HEK293 (cell line): ENCODE results near the gene FGFR3.
"Not testable (repeated sequence)": the region's sequence is repeated elsewhere in the genome, so short reads cannot be mapped to it uniquely, and the experiment has no call there.

ENCODE experiments used
- CTCF ChIA-PET: fragments of 350-600 bp; formaldehyde crosslinking; extraction: SDS; loops from one replicate; lab custom pipeline; 2021; ENCODE audit warnings: antibody characterized with exemption; lab: Yijun Ruan, JAX
- POLR2A ChIA-PET: fragments of 300-600 bp; formaldehyde crosslinking; extraction: SDS; loops from one replicate; lab custom pipeline; 2020; ENCODE audit warnings: antibody characterized with exemption, inconsistent platforms; lab: Yijun Ruan, JAX
- H3K27ac ChIP-seq: fragments of 200-500 bp; sonication (Bioruptor generic); 2 replicates; pipeline ENCODE4 v1.5.1; 2014; ENCODE audit warnings: low read depth, low read length, control low read depth, inconsistent platforms; ENCODE audit errors: extremely low read depth
- H3K36me3 ChIP-seq, 2 experiments: fragments of 200-500 bp in 1 of 2; sonication (Bioruptor generic) in 1 of 2; 1 replicate in 1 of 2; 2 replicates in 1 of 2; pipeline ENCODE4 v1.5.1; 2014 to 2017; ENCODE audit warnings: inconsistent platforms in 2 of 2, low read length in 2 of 2; ENCODE audit not compliant: control insufficient read depth in 2 of 2, insufficient read depth in 1 of 2
- H3K4me1 ChIP-seq: fragments of 200-500 bp; sonication (Bioruptor generic); 2 replicates; pipeline ENCODE4 v1.5.1; 2014; ENCODE audit warnings: mild to moderate bottlenecking, low read length, inconsistent platforms; ENCODE audit not compliant: control insufficient read depth, insufficient read depth
- H3K4me3 ChIP-seq: 2 replicates; pipeline ENCODE4 v1.5.1; 2011; ENCODE audit warnings: low read depth, mild to moderate bottlenecking, control low read depth, low read length, moderate library complexity
- H3K9me3 ChIP-seq: fragments of 200-500 bp; sonication (Bioruptor generic); 2 replicates; pipeline ENCODE4 v1.5.1; 2014; ENCODE audit warnings: low read depth, low read length, inconsistent platforms; ENCODE audit not compliant: control insufficient read depth, insufficient read depth
- KLF7 ChIP-seq: fragments of 450-650 bp; formaldehyde crosslinking; IDR thresholded peaks from 2 replicates; pipeline ENCODE4 v1.5.1; 2016; ENCODE audit warnings: missing biosample characterization, missing genetic modification characterization, borderline replicate concordance
- ZBTB21 ChIP-seq: fragments of 450-650 bp; formaldehyde crosslinking; IDR thresholded peaks from 2 replicates; pipeline ENCODE4 v1.5.1; 2017; ENCODE audit warnings: missing biosample characterization, missing genetic modification characterization
- ZBTB44 ChIP-seq: fragments of 450-650 bp; IDR thresholded peaks from 2 replicates; pipeline ENCODE4 v1.5.1; 2018; ENCODE audit warnings: missing biosample characterization, mild to moderate bottlenecking, missing genetic modification characterization
- ZNF121 ChIP-seq: fragments of 450-650 bp; formaldehyde crosslinking; IDR thresholded peaks from 2 replicates; pipeline ENCODE4 v1.5.1; 2016; ENCODE audit warnings: missing biosample characterization, missing genetic modification characterization
- ZNF138 ChIP-seq: fragments of 450-650 bp; formaldehyde crosslinking; IDR thresholded peaks from 2 replicates; pipeline ENCODE4 v1.5.1; 2016; ENCODE audit warnings: missing biosample characterization, missing genetic modification characterization, borderline replicate concordance
- ZNF148 ChIP-seq: fragments of 450-650 bp; formaldehyde crosslinking; IDR thresholded peaks from 2 replicates; pipeline ENCODE4 v1.5.0; 2017; ENCODE audit warnings: missing biosample characterization, missing genetic modification characterization, borderline replicate concordance
- ZNF155 ChIP-seq: fragments of 450-650 bp; formaldehyde crosslinking; IDR thresholded peaks from 2 replicates; pipeline ENCODE4 v1.5.1; 2016; ENCODE audit warnings: missing biosample characterization, missing genetic modification characterization
- ZNF169 ChIP-seq: fragments of 450-650 bp; formaldehyde crosslinking; IDR thresholded peaks from 2 replicates; pipeline ENCODE4 v1.5.1; 2016; ENCODE audit warnings: missing biosample characterization, missing genetic modification characterization
- ZNF18 ChIP-seq: fragments of 450-650 bp; formaldehyde crosslinking; IDR thresholded peaks from 2 replicates; pipeline ENCODE4 v1.5.1; 2016; ENCODE audit warnings: missing biosample characterization, missing genetic modification characterization
- ZNF211 ChIP-seq: fragments of 450-650 bp; formaldehyde crosslinking; IDR thresholded peaks from 2 replicates; pipeline ENCODE4 v1.5.1; 2016; ENCODE audit warnings: low read depth, missing biosample characterization, missing genetic modification characterization
- ZNF26 ChIP-seq: fragments of 450-650 bp; formaldehyde crosslinking; IDR thresholded peaks from 2 replicates; pipeline ENCODE4 v1.5.1; 2016; ENCODE audit warnings: missing biosample characterization, missing genetic modification characterization
- ZNF311 ChIP-seq: fragments of 450-650 bp; formaldehyde crosslinking; IDR thresholded peaks from 2 replicates; pipeline ENCODE4 v1.5.1; 2017; ENCODE audit warnings: missing biosample characterization, missing genetic modification characterization, borderline replicate concordance
- ZNF335 ChIP-seq: fragments of 450-650 bp; formaldehyde crosslinking; conservative IDR thresholded peaks from 2 replicates; pipeline ENCODE4 v1.5.1; 2016; ENCODE audit warnings: missing biosample characterization, missing genetic modification characterization
- ZNF548 ChIP-seq: fragments of 450-650 bp; formaldehyde crosslinking; IDR thresholded peaks from 2 replicates; pipeline ENCODE4 v1.5.1; 2016; ENCODE audit warnings: missing biosample characterization, missing genetic modification characterization
- ZNF555 ChIP-seq: fragments of 450-650 bp; formaldehyde crosslinking; conservative IDR thresholded peaks from 2 replicates; pipeline ENCODE4 v1.5.1; 2017; ENCODE audit warnings: missing biosample characterization, mild to moderate bottlenecking, missing genetic modification characterization, inconsistent platforms
- ZNF623 ChIP-seq: fragments of 450-650 bp; formaldehyde crosslinking; IDR thresholded peaks from 2 replicates; pipeline ENCODE4 v1.5.1; 2016; ENCODE audit warnings: missing biosample characterization, missing genetic modification characterization
- ZNF777 ChIP-seq: fragments of 450-650 bp; formaldehyde crosslinking; IDR thresholded peaks from 2 replicates; pipeline ENCODE4 v1.5.1; 2017; ENCODE audit warnings: missing biosample characterization, missing genetic modification characterization, borderline replicate concordance
- ZNF791 ChIP-seq: fragments of 450-650 bp; formaldehyde crosslinking; IDR thresholded peaks from 2 replicates; pipeline ENCODE4 v1.5.1; 2016; ENCODE audit warnings: missing biosample characterization, missing genetic modification characterization
- ZSCAN16 ChIP-seq: fragments of 450-650 bp; formaldehyde crosslinking; IDR thresholded peaks from 2 replicates; pipeline ENCODE4 v1.5.1; 2016; ENCODE audit warnings: missing biosample characterization, missing genetic modification characterization
- ZSCAN4 ChIP-seq: fragments of 450-650 bp; formaldehyde crosslinking; IDR thresholded peaks from 2 replicates; pipeline ENCODE4 v1.5.1; 2017; ENCODE audit warnings: missing biosample characterization, missing genetic modification characterization
- ZXDB ChIP-seq: fragments of 450-650 bp; formaldehyde crosslinking; IDR thresholded peaks from 2 replicates; pipeline ENCODE4 v1.5.1; 2016; ENCODE audit warnings: missing biosample characterization, missing genetic modification characterization

Gene FGFR3

GRCh38 chr4:1844618-1845017 is 51.5 kb downstream of the FGFR3 start:
- H3K4me1 ChIP-seq, CTCF ChIA-PET, H3K4me3 ChIP-seq, POLR2A ChIA-PET, H3K27ac ChIP-seq, H3K9me3 ChIP-seq: not testable (repeated sequence)
- TF ChIP-seq ZNF121 (tag by site-specific recombination), result 0 out of 2 replicates have a peak, but pooled peaks have one; percentile 53
- H3K36me3 ChIP-seq, result peaks cover 11 to 73% of the 10 kb centered on the region in 2 experiments; a peak in 2 of 3 replicates

GRCh38 chr4:1846580-1846979 is 53.5 kb downstream of the FGFR3 start:
- Histone ChIP-seq H3K4me1 (no peaks in the 10 kb centered on the region; the same call in 1 of the 2 replicates), H3K27ac (no peak overlapping the region), H3K36me3 (peaks cover 11 to 63% of the 10 kb centered on the region in 2 experiments; a peak in 2 of 3 replicates), H3K9me3 (no peaks in the 10 kb centered on the region), H3K4me3 (no peak overlapping the region)
- no peak for TF ChIP-seq ZNF548 (tag by site-specific recombination)
- TF ChIP-seq ZNF138 (tag by site-specific recombination), result no peak
- TF ChIP-seq ZNF155 (tag by site-specific recombination), result no peak
- TF ChIP-seq ZXDB (tag by site-specific recombination), result no peak
- no peak for TF ChIP-seq KLF7
- no peak for TF ChIP-seq ZNF18 (tag by site-specific recombination)
- TF ChIP-seq ZBTB44 (tag by site-specific recombination), result no peak
- TF ChIP-seq ZNF335 (tag by site-specific recombination), result no peak
- no peak for TF ChIP-seq ZNF211
- TF ChIP-seq ZSCAN4 (tag by site-specific recombination), result no peak
- no peak for TF ChIP-seq ZNF148
- no peak for TF ChIP-seq ZNF169 (tag by site-specific recombination)
- no peak for TF ChIP-seq ZNF791
- TF ChIP-seq ZBTB21, result no peak
- ChIA-PET CTCF (no interaction called here), POLR2A (no interaction called here)

GRCh38 chr4:1850276-1850675 is 57.2 kb downstream of the FGFR3 start:
- ChIA-PET POLR2A (interaction anchor here (0.6 kb wide), 2 partner anchors 358 to 1516 kb away, joined by 3 to 7 read pairs; no protein-coding TSS in a partner anchor), CTCF (no interaction called here)
- peaks cover 3% of the 10 kb centered on the region; the same call in 1 of the 2 replicates for H3K4me1 ChIP-seq
- TF ChIP-seq ZNF555 (tag by site-specific recombination) (no peak), ZNF777 (no peak), ZNF26 (tag by site-specific recombination) (no peak), ZNF311 (tag by site-specific recombination) (no peak), ZNF623 (tag by site-specific recombination) (no peak), ZNF138 (tag by site-specific recombination) (no peak), ZSCAN16 (tag by site-specific recombination) (no peak)
- H3K27ac ChIP-seq, result no peak overlapping the region
- no peaks in the 10 kb centered on the region for H3K9me3 ChIP-seq
- H3K36me3 ChIP-seq, result peaks cover 11 to 41% of the 10 kb centered on the region in 2 experiments; a peak in 2 of 3 replicates
- H3K4me3 ChIP-seq, result no peak overlapping the region
